Thyroid gland (tissue), 4 donors: Measurements from ENCODE around the gene CNTNAP4.

Source experiments
- POLR2A ChIP-seq, 2 donors: fragments of 450-650 bp; IDR thresholded peaks; one replicate each; pipeline ENCODE4 v1.6.1; 2017; ENCODE audit warnings: antibody characterized with exemption in 2 of 2, mild to moderate bottlenecking in 2 of 2, moderate library complexity in 1 of 2
- TF ChIP-seq, protein P1 (sequence below), 6 experiments: fragments of 200-600 bp in 3 of 6; fragments of 450-650 bp in 3 of 6; sonication (generic) in 3 of 6; IDR thresholded peaks; one replicate each; pipeline ENCODE4 v1.5.1; 2016 to 2019; ENCODE audit warnings: antibody characterized with exemption in 6 of 6, mild to moderate bottlenecking in 2 of 6, inconsistent platforms in 1 of 6, moderate library complexity in 1 of 6

DNA sequence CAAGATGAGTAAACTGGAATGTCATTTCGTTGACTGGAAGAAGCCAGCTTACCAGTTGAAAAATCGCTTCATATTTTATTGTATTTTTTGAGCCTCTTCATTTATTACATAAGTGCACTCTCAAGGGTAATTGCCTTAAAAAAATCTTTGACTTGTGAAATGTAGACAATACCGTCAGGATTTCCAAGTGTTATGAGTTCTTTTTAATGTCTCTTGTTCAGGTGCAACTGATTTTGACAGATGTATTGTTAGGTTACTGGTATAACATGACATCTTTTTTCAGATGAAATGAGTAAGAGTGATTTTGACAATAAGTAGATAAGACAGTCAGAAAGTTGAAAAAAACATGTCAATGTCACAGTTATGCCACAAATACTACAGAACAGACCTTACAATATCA lies 169.1 kb downstream of the CNTNAP4 start:
- TF ChIP-seq, protein P1, sequence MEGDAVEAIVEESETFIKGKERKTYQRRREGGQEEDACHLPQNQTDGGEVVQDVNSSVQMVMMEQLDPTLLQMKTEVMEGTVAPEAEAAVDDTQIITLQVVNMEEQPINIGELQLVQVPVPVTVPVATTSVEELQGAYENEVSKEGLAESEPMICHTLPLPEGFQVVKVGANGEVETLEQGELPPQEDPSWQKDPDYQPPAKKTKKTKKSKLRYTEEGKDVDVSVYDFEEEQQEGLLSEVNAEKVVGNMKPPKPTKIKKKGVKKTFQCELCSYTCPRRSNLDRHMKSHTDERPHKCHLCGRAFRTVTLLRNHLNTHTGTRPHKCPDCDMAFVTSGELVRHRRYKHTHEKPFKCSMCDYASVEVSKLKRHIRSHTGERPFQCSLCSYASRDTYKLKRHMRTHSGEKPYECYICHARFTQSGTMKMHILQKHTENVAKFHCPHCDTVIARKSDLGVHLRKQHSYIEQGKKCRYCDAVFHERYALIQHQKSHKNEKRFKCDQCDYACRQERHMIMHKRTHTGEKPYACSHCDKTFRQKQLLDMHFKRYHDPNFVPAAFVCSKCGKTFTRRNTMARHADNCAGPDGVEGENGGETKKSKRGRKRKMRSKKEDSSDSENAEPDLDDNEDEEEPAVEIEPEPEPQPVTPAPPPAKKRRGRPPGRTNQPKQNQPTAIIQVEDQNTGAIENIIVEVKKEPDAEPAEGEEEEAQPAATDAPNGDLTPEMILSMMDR (IDR thresholded peaks at IDR 0.05): no peak
- TF ChIP-seq POLR2A (IDR thresholded peaks at IDR 0.05): no peak
